Measurements from ENCODE around the gene SIDT2. TPM values are rescaled to one million over a fixed set of nuclear protein-coding genes. Genes with fewer than 3 reads are reported as not detected.

The SIDT2 gene
- total and polyA plus RNA-seq, 2 of the 13 experiments (the other 11 are each of a cell fraction or from before 2014, with no cell fraction given): 11.5 to 28.0 TPM

GRCh38 chr11:117144477-117145392 is 33.8 kb upstream of the SIDT2 start (continued):
- TF ChIP-seq, protein P1, sequence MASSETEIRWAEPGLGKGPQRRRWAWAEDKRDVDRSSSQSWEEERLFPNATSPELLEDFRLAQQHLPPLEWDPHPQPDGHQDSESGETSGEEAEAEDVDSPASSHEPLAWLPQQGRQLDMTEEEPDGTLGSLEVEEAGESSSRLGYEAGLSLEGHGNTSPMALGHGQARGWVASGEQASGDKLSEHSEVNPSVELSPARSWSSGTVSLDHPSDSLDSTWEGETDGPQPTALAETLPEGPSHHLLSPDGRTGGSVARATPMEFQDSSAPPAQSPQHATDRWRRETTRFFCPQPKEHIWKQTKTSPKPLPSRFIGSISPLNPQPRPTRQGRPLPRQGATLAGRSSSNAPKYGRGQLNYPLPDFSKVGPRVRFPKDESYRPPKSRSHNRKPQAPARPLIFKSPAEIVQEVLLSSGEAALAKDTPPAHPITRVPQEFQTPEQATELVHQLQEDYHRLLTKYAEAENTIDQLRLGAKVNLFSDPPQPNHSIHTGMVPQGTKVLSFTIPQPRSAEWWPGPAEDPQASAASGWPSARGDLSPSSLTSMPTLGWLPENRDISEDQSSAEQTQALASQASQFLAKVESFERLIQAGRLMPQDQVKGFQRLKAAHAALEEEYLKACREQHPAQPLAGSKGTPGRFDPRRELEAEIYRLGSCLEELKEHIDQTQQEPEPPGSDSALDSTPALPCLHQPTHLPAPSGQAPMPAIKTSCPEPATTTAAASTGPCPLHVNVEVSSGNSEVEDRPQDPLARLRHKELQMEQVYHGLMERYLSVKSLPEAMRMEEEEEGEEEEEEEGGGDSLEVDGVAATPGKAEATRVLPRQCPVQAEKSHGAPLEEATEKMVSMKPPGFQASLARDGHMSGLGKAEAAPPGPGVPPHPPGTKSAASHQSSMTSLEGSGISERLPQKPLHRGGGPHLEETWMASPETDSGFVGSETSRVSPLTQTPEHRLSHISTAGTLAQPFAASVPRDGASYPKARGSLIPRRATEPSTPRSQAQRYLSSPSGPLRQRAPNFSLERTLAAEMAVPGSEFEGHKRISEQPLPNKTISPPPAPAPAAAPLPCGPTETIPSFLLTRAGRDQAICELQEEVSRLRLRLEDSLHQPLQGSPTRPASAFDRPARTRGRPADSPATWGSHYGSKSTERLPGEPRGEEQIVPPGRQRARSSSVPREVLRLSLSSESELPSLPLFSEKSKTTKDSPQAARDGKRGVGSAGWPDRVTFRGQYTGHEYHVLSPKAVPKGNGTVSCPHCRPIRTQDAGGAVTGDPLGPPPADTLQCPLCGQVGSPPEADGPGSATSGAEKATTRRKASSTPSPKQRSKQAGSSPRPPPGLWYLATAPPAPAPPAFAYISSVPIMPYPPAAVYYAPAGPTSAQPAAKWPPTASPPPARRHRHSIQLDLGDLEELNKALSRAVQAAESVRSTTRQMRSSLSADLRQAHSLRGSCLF (CRISPR knock-in tag; IDR thresholded peaks at IDR 0.05; ENCODE audit: borderline replicate concordance): no peak
- TF ChIP-seq, protein P2, sequence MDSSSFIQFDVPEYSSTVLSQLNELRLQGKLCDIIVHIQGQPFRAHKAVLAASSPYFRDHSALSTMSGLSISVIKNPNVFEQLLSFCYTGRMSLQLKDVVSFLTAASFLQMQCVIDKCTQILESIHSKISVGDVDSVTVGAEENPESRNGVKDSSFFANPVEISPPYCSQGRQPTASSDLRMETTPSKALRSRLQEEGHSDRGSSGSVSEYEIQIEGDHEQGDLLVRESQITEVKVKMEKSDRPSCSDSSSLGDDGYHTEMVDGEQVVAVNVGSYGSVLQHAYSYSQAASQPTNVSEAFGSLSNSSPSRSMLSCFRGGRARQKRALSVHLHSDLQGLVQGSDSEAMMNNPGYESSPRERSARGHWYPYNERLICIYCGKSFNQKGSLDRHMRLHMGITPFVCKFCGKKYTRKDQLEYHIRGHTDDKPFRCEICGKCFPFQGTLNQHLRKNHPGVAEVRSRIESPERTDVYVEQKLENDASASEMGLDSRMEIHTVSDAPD (CRISPR knock-in tag; IDR thresholded peaks at IDR 0.05): 0 out of 2 replicates have a peak, but pooled peaks have one; percentile 45
- TF ChIP-seq AGO1 (IDR thresholded peaks at IDR 0.05; ENCODE audit: low read depth, low read length, poor library complexity, severe bottlenecking): no peak
- no peak; the same call in 1 of the 2 replicates for TF ChIP-seq HIVEP1 (CRISPR knock-in tag; IDR thresholded peaks at IDR 0.05)
- TF ChIP-seq PCBP1 (IDR thresholded peaks at IDR 0.05; ENCODE audit: borderline replicate concordance, low read depth, low read length): no peak; the same call in 1 of the 2 replicates
- TF ChIP-seq, protein P3, sequence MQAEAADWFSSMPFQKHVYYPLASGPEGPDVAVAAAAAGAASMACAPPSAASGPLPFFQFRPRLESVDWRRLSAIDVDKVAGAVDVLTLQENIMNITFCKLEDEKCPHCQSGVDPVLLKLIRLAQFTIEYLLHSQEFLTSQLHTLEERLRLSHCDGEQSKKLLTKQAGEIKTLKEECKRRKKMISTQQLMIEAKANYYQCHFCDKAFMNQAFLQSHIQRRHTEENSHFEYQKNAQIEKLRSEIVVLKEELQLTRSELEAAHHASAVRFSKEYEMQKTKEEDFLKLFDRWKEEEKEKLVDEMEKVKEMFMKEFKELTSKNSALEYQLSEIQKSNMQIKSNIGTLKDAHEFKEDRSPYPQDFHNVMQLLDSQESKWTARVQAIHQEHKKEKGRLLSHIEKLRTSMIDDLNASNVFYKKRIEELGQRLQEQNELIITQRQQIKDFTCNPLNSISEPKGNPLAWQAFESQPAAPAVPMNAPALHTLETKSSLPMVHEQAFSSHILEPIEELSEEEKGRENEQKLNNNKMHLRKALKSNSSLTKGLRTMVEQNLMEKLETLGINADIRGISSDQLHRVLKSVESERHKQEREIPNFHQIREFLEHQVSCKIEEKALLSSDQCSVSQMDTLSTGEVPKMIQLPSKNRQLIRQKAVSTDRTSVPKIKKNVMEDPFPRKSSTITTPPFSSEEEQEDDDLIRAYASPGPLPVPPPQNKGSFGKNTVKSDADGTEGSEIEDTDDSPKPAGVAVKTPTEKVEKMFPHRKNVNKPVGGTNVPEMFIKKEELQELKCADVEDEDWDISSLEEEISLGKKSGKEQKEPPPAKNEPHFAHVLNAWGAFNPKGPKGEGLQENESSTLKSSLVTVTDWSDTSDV (CRISPR knock-in tag; IDR thresholded peaks at IDR 0.05): no peak
- no peak for TF ChIP-seq TERF1 (CRISPR knock-in tag; IDR thresholded peaks at IDR 0.05)
- no peak for TF ChIP-seq ZNF562 (CRISPR knock-in tag; IDR thresholded peaks at IDR 0.05; ENCODE audit: borderline replicate concordance)
- TF ChIP-seq, protein P4, sequence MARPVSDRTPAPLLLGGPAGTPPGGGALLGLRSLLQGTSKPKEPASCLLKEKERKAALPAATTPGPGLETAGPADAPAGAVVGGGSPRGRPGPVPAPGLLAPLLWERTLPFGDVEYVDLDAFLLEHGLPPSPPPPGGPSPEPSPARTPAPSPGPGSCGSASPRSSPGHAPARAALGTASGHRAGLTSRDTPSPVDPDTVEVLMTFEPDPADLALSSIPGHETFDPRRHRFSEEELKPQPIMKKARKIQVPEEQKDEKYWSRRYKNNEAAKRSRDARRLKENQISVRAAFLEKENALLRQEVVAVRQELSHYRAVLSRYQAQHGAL (CRISPR knock-in tag; IDR thresholded peaks at IDR 0.05; ENCODE audit: not compliant biosample characterization): peak; percentile 34
- no peak for TF ChIP-seq CERS6 (CRISPR knock-in tag; IDR thresholded peaks at IDR 0.05)
- no peak for TF ChIP-seq ZNF550 (CRISPR knock-in tag; IDR thresholded peaks at IDR 0.05; ENCODE audit: borderline replicate concordance)
- TF ChIP-seq ARID2 (CRISPR knock-in tag; IDR thresholded peaks at IDR 0.05; ENCODE audit: borderline replicate concordance): peak; percentile 87
- TF ChIP-seq ZKSCAN1 (IDR thresholded peaks at IDR 0.05; ENCODE audit: low read length): no peak

Measured in HepG2 (cell line).